ENCODE results near the gene PIWIL4.

PIWIL4 gene

GRCh38 chr11:94629741-94630140 is 62.6 kb downstream of the PIWIL4 start:
- no peaks in the 10 kb centered on the region for H4K20me1 ChIP-seq (ENCODE audit: low read depth, low read length)
- H3K4me3 ChIP-seq (ENCODE audit: insufficient read depth, low read length, poor library complexity, severe bottlenecking) = no peak overlapping the region
- no peak overlapping the region for H3K4me2 ChIP-seq (ENCODE audit: low read depth, low read length, poor library complexity, severe bottlenecking)
- TF ChIP-seq EZH2phosphoT487 (conservative IDR thresholded peaks at IDR 0.05; ENCODE audit: low read length) (no peak), CTCF (IDR thresholded peaks at IDR 0.05; ENCODE audit: insufficient read depth, low read length, poor library complexity, severe bottlenecking) (no peak)
- H3K27me3 ChIP-seq (ENCODE audit: low read length) = no peaks in the 10 kb centered on the region
- no peaks in the 10 kb centered on the region; the same call in 1 of the 2 replicates for H3K9me3 ChIP-seq (ENCODE audit: insufficient read depth, low read length)
- no peaks in the 10 kb centered on the region for H3K36me3 ChIP-seq (ENCODE audit: low read length)
- no peaks in the 10 kb centered on the region for H3K79me2 ChIP-seq (ENCODE audit: insufficient read depth, low read length)
- no peak overlapping the region for H3K9ac ChIP-seq (ENCODE audit: low read length)
- no peaks in the 10 kb centered on the region for H3K9me2 ChIP-seq (replicated peaks; ENCODE audit: insufficient read depth, low read length)
- H3K27ac ChIP-seq (ENCODE audit: low read depth, low read length) = no peak overlapping the region
- H3F3A ChIP-seq (ENCODE audit: insufficient read depth) = no peaks in the 10 kb centered on the region
- no peak overlapping the region for H2AFZ ChIP-seq (ENCODE audit: low read depth, low read length, severe bottlenecking)

- H3K79me2 ChIP-seq (ENCODE audit: insufficient read depth, low read length) = no peaks in the 10 kb centered on the region
- no peaks in the 10 kb centered on the region; the same call in 1 of the 2 replicates for H3K9me3 ChIP-seq (ENCODE audit: insufficient read depth, low read length)
- no peak overlapping the region for H2AFZ ChIP-seq (ENCODE audit: low read depth, low read length, severe bottlenecking)
- H4K20me1 ChIP-seq (ENCODE audit: low read depth, low read length) = no peaks in the 10 kb centered on the region
- no peaks in the 10 kb centered on the region for H3K36me3 ChIP-seq (ENCODE audit: low read length)
- H3F3A ChIP-seq (ENCODE audit: insufficient read depth) = no peaks in the 10 kb centered on the region
- no peak overlapping the region for H3K27ac ChIP-seq (ENCODE audit: low read depth, low read length)
- no peak for TF ChIP-seq CTCF (IDR thresholded peaks at IDR 0.05; ENCODE audit: insufficient read depth, low read length, poor library complexity, severe bottlenecking)
- TF ChIP-seq EZH2phosphoT487 (conservative IDR thresholded peaks at IDR 0.05; ENCODE audit: low read length) = no peak
- H3K4me3 ChIP-seq (ENCODE audit: insufficient read depth, low read length, poor library complexity, severe bottlenecking) = no peak overlapping the region
- H3K9me2 ChIP-seq (replicated peaks; ENCODE audit: insufficient read depth, low read length) = no peaks in the 10 kb centered on the region
- no peaks in the 10 kb centered on the region for H3K27me3 ChIP-seq (ENCODE audit: low read length)
- H3K9ac ChIP-seq (ENCODE audit: low read length) = no peak overlapping the region
- H3K4me2 ChIP-seq (ENCODE audit: low read depth, low read length, poor library complexity, severe bottlenecking) = no peak overlapping the region
Observed at GRCh38 chr11:94630221-94630620, 63.1 kb downstream of the PIWIL4 start.

GRCh38 chr11:94632356-94632755 is 65.2 kb downstream of the PIWIL4 start:
- no peaks in the 10 kb centered on the region for H3K36me3 ChIP-seq (ENCODE audit: low read length)
- no peak for TF ChIP-seq EZH2phosphoT487 (conservative IDR thresholded peaks at IDR 0.05; ENCODE audit: low read length)
- no peaks in the 10 kb centered on the region for H3K27me3 ChIP-seq (ENCODE audit: low read length)
- H3F3A ChIP-seq (ENCODE audit: insufficient read depth) = no peaks in the 10 kb centered on the region
- H4K20me1 ChIP-seq (ENCODE audit: low read depth, low read length) = no peaks in the 10 kb centered on the region
- no peak overlapping the region for H3K4me3 ChIP-seq (ENCODE audit: insufficient read depth, low read length, poor library complexity, severe bottlenecking)
- no peak overlapping the region for H3K4me2 ChIP-seq (ENCODE audit: low read depth, low read length, poor library complexity, severe bottlenecking)
- H3K9ac ChIP-seq (ENCODE audit: low read length) = no peak overlapping the region
- no peaks in the 10 kb centered on the region; the same call in 1 of the 2 replicates for H3K9me3 ChIP-seq (ENCODE audit: insufficient read depth, low read length)
- H2AFZ ChIP-seq (ENCODE audit: low read depth, low read length, severe bottlenecking) = no peak overlapping the region
- no peaks in the 10 kb centered on the region for H3K9me2 ChIP-seq (replicated peaks; ENCODE audit: insufficient read depth, low read length)
- no peak overlapping the region for H3K27ac ChIP-seq (ENCODE audit: low read depth, low read length)
- H3K79me2 ChIP-seq (ENCODE audit: insufficient read depth, low read length) = no peaks in the 10 kb centered on the region

GRCh38 chr11:94635072-94635471 is 67.9 kb downstream of the PIWIL4 start:
- Histone ChIP-seq H3F3A (ENCODE audit: insufficient read depth) (no peaks in the 10 kb centered on the region), H3K36me3 (ENCODE audit: low read length) (no peaks in the 10 kb centered on the region), H3K9ac (ENCODE audit: low read length) (no peak overlapping the region), H3K9me3 (ENCODE audit: insufficient read depth, low read length) (no peaks in the 10 kb centered on the region), H2AFZ (ENCODE audit: low read depth, low read length, severe bottlenecking) (no peak overlapping the region), H3K4me3 (ENCODE audit: insufficient read depth, low read length, poor library complexity, severe bottlenecking) (no peak overlapping the region), H3K79me2 (ENCODE audit: insufficient read depth, low read length) (no peaks in the 10 kb centered on the region), H3K27me3 (ENCODE audit: low read length) (no peaks in the 10 kb centered on the region), H3K27ac (ENCODE audit: low read depth, low read length) (no peak overlapping the region), H3K4me2 (ENCODE audit: low read depth, low read length, poor library complexity, severe bottlenecking) (no peak overlapping the region), H3K9me2 (replicated peaks; ENCODE audit: insufficient read depth, low read length) (no peaks in the 10 kb centered on the region), H4K20me1 (ENCODE audit: low read depth, low read length) (no peaks in the 10 kb centered on the region)
- TF ChIP-seq EZH2phosphoT487 (conservative IDR thresholded peaks at IDR 0.05; ENCODE audit: low read length) (no peak), CTCF (IDR thresholded peaks at IDR 0.05; ENCODE audit: insufficient read depth, low read length, poor library complexity, severe bottlenecking) (no peak)

Measured in SU-DHL-6 (cell line).